OCI-LY3 (cell line): Measurements from ENCODE around the gene HOXA5.

ENCODE experiments used
- H2AFZ ChIP-seq: fragments of 200-600, 300-600 bp; shearing (Covaris generic); 2 replicates; pipeline ENCODE4 v1.6.0; 2014; ENCODE audit warnings: antibody characterized with exemption, low read depth, low read length
- H3K27ac ChIP-seq: fragments of 200-600, 300-600 bp; sonication (generic); 2 replicates; pipeline ENCODE4 v1.5.1; 2014; ENCODE audit warnings: mild to moderate bottlenecking, low read length, moderate library complexity, mixed read lengths
- H3K27me3 ChIP-seq: fragments of 200-600, 300-600 bp; sonication (generic); 2 replicates; pipeline ENCODE4 v1.6.1; 2014; ENCODE audit warnings: low read depth, low read length, mixed read lengths
- H3K36me3 ChIP-seq: fragments of 200-600, 300-600 bp; sonication (generic); replicated peaks from 2 replicates; pipeline ENCODE3; 2014; ENCODE audit warnings: low read depth, low read length, mixed read lengths
- H3K4me1 ChIP-seq: fragments of 300-600, 200-600 bp; sonication (generic); 2 replicates; pipeline ENCODE4 v1.6.1; 2014; ENCODE audit warnings: low read length, mixed read lengths
- H3K4me2 ChIP-seq: fragments of 200-600, 300-600 bp; sonication (generic); 2 replicates; pipeline ENCODE4 v1.6.1; 2014; ENCODE audit warnings: low read length, mixed read lengths
- H3K4me3 ChIP-seq: fragments of 300-600, 200-600 bp; sonication (generic); 2 replicates; pipeline ENCODE4 v1.5.1; 2014; ENCODE audit warnings: antibody characterized with exemption, mild to moderate bottlenecking, low read length, moderate library complexity
- H3K79me2 ChIP-seq: fragments of 300-600, 200-600 bp; shearing (Covaris generic); 2 replicates; pipeline ENCODE4 v1.6.1; 2014; ENCODE audit warnings: mild to moderate bottlenecking, low read length, mixed read lengths
- H3K9ac ChIP-seq: fragments of 300-600, 200-600 bp; shearing (Covaris generic); 2 replicates; pipeline ENCODE4 v1.6.0; 2014; ENCODE audit warnings: mild to moderate bottlenecking, low read length, moderate library complexity
- H3K9me3 ChIP-seq: fragments of 200-600, 300-600 bp; shearing (Covaris generic); 2 replicates; pipeline ENCODE4 v1.6.1; 2014; ENCODE audit warnings: low read length, mixed read lengths; ENCODE audit not compliant: insufficient read depth
- H4K20me1 ChIP-seq: fragments of 200-600, 300-600 bp; sonication (generic); 2 replicates; pipeline ENCODE4 v1.6.1; 2016; ENCODE audit warnings: low read length, mixed read lengths; ENCODE audit not compliant: insufficient read depth
- EZH2phosphoT487 ChIP-seq: fragments of 200-600 bp; shearing (Covaris generic); IDR thresholded peaks from 2 replicates; pipeline ENCODE4 v1.6.1; 2018; ENCODE audit warnings: antibody characterized with exemption, mixed run types, low read depth
- TF ChIP-seq, protein P1 (sequence below): fragments of 200-600, 300-600 bp; sonication (generic); IDR thresholded peaks from 2 replicates; pipeline ENCODE4 v1.5.1; 2014; ENCODE audit warnings: antibody characterized with exemption, low read length, low read depth

Gene HOXA5

GRCh38 chr7:27183682-27184336 is 40.3 kb upstream of the HOXA5 start:
- H3K9ac ChIP-seq: no peak overlapping the region
- no peak overlapping the region for H3K27ac ChIP-seq
- H3K4me3 ChIP-seq: no peak overlapping the region
- H2AFZ ChIP-seq: no peak overlapping the region
- H3K4me2 ChIP-seq: no peak overlapping the region
- no peaks in the 10 kb centered on the region for H4K20me1 ChIP-seq
- TF ChIP-seq, protein P1, sequence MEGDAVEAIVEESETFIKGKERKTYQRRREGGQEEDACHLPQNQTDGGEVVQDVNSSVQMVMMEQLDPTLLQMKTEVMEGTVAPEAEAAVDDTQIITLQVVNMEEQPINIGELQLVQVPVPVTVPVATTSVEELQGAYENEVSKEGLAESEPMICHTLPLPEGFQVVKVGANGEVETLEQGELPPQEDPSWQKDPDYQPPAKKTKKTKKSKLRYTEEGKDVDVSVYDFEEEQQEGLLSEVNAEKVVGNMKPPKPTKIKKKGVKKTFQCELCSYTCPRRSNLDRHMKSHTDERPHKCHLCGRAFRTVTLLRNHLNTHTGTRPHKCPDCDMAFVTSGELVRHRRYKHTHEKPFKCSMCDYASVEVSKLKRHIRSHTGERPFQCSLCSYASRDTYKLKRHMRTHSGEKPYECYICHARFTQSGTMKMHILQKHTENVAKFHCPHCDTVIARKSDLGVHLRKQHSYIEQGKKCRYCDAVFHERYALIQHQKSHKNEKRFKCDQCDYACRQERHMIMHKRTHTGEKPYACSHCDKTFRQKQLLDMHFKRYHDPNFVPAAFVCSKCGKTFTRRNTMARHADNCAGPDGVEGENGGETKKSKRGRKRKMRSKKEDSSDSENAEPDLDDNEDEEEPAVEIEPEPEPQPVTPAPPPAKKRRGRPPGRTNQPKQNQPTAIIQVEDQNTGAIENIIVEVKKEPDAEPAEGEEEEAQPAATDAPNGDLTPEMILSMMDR: no peak
- TF ChIP-seq EZH2phosphoT487: no peak
- H3K36me3 ChIP-seq: no peaks in the 10 kb centered on the region
- H3K9me3 ChIP-seq: no peaks in the 10 kb centered on the region
- H3K27me3 ChIP-seq: no peaks in the 10 kb centered on the region
- no peaks in the 10 kb centered on the region for H3K79me2 ChIP-seq
- no peaks in the 10 kb centered on the region for H3K4me1 ChIP-seq

DNA sequence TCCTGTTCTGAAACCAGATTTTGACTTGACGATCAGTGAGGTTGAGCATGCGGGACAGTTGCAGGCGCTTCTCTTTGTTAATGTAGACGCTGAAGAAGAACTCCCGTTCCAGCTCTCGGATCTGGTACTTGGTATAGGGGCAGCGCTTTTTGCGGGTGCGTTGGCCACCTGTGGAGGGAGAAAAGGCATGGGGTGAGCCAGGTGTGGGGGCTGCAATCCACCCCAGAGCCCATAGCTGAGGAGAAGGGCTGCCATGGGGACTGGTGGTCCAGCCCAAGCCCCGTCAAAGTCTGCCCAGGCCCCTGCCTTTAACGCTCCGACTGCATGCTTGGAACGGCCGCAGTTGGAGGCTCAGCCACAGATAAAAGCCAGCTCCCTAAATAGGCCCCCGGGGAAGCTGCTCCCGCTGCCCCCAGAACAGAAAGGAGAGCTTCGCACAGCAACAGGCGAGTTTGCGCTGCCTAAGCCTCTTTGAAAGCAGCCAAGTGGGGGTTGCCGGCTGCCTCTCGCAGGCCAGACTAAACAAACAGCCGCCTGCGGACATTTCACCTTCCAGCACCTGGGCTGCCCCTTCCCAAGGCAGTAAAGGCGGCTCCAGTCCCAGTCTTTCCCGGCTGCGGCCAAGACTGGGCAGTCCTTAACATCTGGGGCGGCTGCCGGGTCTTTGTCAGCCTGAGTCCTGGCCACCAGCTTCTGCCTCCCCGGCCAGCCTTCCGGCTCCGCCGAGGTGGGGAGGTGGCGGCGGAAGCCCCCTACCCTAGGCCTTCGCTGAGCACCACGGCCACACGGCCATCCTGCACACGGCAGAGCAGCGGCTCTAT is 39.6 kb upstream of the HOXA5 start:
- Histone ChIP-seq H3K4me2 (no peak overlapping the region), H3K4me1 (no peaks in the 10 kb centered on the region), H3K79me2 (no peaks in the 10 kb centered on the region), H3K36me3 (no peaks in the 10 kb centered on the region), H3K9ac (no peak overlapping the region), H4K20me1 (no peaks in the 10 kb centered on the region), H3K27me3 (no peaks in the 10 kb centered on the region), H3K27ac (no peak overlapping the region), H2AFZ (no peak overlapping the region), H3K9me3 (no peaks in the 10 kb centered on the region), H3K4me3 (no peak overlapping the region)
- TF ChIP-seq, protein P1: no peak
- no peak for TF ChIP-seq EZH2phosphoT487

DNA sequence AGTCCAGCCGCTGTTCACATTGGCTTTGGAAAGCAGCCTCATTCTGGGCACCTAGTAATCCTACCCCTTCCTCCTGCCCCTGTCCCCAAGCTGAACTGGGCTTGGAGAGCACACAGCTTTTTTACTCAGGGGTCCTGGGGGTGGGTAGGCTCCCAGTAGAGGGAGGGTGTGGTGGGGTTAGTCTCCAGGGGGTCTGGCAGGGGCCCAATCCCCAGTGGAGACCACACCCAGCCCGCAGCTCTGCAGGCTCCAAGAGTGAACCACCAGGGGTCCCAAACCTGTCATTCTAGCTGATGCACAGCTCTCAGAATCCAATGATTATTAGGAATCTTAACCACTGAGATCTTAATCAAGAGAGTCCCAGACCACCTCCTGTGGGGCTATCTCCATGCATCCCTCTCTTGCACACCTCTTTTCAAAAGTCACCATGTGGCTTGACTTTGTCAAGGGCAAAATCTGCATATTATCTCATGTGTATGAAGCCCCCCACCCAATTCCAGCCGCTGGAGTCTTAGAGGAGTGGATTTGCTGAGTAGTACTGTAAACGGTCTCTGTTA is 38.9 kb upstream of the HOXA5 start:
- Histone ChIP-seq H3K9ac (no peak overlapping the region), H3K36me3 (no peaks in the 10 kb centered on the region), H3K4me3 (no peak overlapping the region), H3K9me3 (no peaks in the 10 kb centered on the region), H3K79me2 (no peaks in the 10 kb centered on the region), H3K4me1 (no peaks in the 10 kb centered on the region), H3K4me2 (no peak overlapping the region), H2AFZ (no peak overlapping the region), H4K20me1 (no peaks in the 10 kb centered on the region), H3K27ac (no peak overlapping the region), H3K27me3 (no peaks in the 10 kb centered on the region)
- TF ChIP-seq EZH2phosphoT487: no peak

GRCh38 chr7:27181795-27182275 is 38.4 kb upstream of the HOXA5 start:
- Histone ChIP-seq H4K20me1 (no peaks in the 10 kb centered on the region), H3K27me3 (no peaks in the 10 kb centered on the region), H3K4me1 (no peaks in the 10 kb centered on the region), H3K36me3 (no peaks in the 10 kb centered on the region), H3K27ac (no peak overlapping the region), H3K79me2 (no peaks in the 10 kb centered on the region), H3K9ac (no peak overlapping the region), H3K9me3 (no peaks in the 10 kb centered on the region), H3K4me3 (no peak overlapping the region), H3K4me2 (no peak overlapping the region), H2AFZ (no peak overlapping the region)
- TF ChIP-seq, protein P1: no peak
- no peak for TF ChIP-seq EZH2phosphoT487
